ENCODE results near the gene SPG21.

- TF ChIP-seq, protein P1, sequence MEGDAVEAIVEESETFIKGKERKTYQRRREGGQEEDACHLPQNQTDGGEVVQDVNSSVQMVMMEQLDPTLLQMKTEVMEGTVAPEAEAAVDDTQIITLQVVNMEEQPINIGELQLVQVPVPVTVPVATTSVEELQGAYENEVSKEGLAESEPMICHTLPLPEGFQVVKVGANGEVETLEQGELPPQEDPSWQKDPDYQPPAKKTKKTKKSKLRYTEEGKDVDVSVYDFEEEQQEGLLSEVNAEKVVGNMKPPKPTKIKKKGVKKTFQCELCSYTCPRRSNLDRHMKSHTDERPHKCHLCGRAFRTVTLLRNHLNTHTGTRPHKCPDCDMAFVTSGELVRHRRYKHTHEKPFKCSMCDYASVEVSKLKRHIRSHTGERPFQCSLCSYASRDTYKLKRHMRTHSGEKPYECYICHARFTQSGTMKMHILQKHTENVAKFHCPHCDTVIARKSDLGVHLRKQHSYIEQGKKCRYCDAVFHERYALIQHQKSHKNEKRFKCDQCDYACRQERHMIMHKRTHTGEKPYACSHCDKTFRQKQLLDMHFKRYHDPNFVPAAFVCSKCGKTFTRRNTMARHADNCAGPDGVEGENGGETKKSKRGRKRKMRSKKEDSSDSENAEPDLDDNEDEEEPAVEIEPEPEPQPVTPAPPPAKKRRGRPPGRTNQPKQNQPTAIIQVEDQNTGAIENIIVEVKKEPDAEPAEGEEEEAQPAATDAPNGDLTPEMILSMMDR (conservative IDR thresholded peaks at IDR 0.05; ENCODE audit: low read length) = no peak
- no peak for TF ChIP-seq EZH2phosphoT487 (IDR thresholded peaks at IDR 0.05; ENCODE audit: borderline replicate concordance)
These were observed 59.6 kb downstream of the SPG21 start for GRCh38 chr15:64930019-64930652.
